Stimulated activated CD4-positive, alpha-beta T cell treated with anti-CD3 and anti-CD28 coated beads, Interleukin-1b, Interleukin-23, amount 100 ng/mL, for 1 hour (primary cell): ENCODE results near the gene DLGAP4.

ENCODE experiments used
- DNase-seq, 2 donors: peaks; one replicate each; pipeline ENCODE4 v3.0.0-alpha.2; 2020; ENCODE audit warnings: low read depth in 2 of 2

Gene DLGAP4

DNA sequence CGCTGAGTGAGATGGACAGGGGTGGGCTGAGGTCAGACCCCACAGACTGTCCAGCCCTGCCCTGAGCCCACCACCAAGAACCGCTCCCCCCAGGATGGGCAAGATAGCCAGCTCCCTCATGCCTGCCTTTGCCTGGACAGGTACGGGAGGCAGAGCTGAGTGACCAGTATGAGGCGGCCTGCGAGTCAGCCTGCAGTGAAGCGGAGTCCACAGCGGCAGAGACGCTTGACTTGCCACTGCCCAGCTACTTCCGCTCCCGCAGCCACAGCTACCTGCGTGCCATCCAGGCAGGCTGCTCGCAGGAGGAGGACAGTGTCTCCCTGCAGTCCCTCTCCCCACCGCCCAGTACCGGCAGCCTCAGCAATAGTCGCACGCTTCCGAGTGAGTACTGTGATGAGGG is 140.4 kb downstream of the DLGAP4 start:
- no peak for DNase-seq

DNA sequence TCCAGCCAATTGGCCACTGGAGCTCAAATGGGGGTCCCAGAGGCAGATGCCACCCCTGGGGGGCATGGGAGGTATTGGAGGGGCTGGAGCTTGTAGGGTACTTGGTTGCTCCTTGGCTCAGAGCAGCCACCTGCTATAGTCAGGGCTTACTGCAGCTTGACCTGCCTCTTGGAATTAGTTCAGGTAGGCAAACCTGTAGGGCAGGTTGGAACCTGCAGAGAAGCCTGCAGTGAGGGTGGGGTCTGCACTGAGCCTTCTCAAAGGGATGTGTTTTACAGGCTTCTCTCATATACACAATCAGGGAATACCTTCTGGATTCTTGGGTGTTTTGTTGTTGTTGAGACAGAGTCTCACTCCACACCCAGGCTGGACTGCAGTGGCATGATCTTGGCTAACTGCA is 141.0 kb downstream of the DLGAP4 start:
- DNase-seq, result no peak

DNA sequence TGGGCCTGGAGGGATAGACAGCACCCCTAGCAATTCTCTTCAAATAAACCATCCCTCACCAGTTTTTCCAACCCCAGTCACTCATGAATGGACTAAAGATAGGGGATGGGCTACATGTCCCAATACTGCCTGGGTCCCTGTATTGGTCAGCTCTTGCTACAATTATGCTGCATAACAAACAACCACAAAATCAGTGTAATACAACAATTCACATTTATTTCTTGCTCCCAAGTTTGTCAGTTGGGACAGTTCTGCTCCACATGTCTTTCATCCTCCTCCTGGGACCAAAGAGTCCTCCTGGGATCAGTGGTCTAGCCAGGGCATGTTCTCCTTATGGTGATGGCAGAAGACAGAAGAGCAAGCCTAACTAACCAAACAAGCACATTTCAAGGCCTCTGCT is 143.5 kb downstream of the DLGAP4 start:
- no peak for DNase-seq

DNA sequence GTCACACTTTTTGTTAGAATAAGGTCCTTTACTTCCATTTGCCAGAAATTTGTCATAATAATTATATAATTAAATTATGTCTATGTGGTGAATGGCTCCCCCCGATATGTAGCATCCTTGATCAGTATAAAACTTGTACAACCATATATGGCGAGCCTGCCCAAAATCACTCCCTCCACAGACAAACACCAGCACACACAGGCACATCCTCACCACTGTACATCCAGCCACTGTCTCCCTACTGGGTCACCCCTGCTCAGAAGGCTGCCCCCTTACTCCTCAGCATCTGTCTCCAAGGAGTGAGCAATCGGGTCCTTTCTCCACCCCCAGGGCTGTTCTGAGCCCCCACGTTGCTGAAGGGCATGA is 148.2 kb downstream of the DLGAP4 start:
- DNase-seq, result no peak

DNA sequence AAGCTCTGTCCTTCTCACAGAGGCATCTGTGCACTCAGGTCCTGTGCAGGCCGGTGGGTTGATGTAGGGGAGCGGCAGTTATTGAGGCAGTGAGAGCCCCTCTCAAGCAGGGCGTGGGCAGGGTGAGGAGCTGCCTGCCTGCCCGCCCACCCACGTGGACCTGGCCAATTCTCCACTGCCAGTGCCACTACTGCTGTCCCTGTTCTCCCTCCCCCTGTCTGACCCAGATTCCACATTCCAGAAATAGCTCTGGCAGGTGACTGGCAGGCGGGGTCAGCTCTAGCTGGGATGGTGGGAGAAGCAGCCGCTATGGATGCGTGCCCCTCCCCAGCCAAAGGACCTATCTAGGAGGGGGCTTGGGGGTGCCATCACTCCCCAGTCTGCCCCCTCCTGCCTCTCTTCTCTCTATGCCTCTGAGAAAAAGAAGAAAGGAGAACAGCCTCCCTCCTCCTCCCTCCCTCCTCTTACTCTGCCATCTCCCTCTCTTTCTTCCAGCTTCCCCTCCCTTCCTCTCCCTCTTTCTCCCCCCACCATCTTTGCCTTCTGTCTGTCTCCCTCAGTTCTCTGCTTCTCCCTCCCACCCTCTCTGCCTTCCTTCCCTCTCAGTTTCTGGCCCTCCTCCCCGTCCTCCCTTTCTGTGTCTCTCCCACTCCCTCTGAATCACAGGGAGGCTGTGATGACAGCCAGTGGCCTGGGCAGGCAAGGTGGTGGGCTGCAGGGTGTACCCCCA is 148.7 kb downstream of the DLGAP4 start:
- DNase-seq, result no peak

DNA sequence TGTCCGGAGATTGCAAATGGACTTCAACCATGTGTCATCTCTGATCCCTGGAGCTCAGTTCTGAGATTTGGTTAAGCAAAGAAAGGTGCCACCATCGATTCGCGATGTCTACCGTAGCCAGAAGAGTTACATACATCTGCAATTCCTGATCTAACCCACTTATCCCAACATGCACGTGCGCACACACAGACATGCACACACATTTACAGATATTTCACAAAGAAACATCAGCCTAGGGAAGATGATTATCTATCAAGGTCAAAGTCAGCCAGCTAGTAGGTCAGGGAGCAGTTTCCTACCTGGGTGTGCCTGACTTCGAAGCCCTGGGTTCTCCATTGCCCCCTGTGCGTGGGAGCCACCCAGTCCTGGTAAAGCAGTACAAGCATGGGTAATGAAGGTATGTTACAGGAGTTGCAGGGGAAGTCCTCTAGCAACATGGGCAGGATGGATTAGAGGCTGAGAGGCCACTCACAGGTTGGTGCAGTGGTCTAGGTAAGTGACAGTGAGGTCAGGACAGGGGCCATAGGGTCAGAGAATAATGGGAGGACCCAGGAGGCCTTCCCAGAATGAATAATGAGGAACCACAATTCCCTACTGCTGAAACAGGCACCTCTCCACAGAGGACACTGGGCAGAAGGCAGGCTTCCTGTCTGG is 150.0 kb downstream of the DLGAP4 start:
- DNase-seq, result no peak

DNA sequence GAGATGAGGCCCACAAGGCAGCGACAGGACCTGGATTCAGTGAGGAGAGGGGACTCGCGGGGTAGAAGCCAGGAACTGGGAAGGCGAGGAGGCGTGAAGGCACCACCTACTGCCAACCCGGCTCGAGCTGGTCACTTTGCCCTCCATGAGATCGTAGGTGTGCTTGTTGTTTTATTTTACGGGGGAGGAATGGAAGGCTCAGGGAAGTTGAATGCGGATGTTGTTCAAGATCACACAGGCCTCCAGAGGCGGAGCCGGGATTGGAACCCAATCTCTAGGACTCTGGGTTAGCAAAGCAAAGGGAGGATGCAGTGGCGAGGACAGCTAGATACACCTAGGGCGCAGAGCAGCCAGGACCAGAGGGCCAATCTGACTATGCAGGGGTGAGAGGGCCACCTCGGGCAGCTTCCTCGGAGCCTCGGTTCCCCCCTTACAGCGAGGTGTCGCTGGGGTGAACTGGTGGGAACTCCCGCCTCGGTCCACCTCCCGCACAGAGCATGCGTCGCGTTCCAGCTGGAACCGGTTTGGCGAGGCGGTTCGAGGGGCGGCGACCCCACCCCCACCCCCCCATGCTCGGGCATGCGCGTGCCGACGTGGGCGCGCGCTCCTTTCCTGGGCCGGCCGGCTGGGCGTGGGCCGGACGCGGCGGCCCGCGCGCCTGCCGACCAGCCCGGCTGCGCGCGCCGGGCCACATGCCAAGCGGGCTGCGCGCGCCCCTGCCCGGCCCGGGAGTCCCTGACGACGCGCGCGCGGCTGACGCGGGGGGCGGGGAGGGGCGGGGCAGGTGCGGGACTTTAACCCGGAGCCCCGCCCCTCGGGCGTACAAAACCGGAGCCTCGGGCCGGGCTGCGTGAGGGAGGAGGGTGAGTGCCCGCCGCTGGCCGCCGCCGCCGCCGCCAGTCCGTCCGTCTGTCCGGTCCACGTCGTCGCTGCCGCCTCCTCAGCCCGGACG is 154.8 kb downstream of the DLGAP4 start:
- DNase-seq, result peak; percentile 82 to 86

DNA sequence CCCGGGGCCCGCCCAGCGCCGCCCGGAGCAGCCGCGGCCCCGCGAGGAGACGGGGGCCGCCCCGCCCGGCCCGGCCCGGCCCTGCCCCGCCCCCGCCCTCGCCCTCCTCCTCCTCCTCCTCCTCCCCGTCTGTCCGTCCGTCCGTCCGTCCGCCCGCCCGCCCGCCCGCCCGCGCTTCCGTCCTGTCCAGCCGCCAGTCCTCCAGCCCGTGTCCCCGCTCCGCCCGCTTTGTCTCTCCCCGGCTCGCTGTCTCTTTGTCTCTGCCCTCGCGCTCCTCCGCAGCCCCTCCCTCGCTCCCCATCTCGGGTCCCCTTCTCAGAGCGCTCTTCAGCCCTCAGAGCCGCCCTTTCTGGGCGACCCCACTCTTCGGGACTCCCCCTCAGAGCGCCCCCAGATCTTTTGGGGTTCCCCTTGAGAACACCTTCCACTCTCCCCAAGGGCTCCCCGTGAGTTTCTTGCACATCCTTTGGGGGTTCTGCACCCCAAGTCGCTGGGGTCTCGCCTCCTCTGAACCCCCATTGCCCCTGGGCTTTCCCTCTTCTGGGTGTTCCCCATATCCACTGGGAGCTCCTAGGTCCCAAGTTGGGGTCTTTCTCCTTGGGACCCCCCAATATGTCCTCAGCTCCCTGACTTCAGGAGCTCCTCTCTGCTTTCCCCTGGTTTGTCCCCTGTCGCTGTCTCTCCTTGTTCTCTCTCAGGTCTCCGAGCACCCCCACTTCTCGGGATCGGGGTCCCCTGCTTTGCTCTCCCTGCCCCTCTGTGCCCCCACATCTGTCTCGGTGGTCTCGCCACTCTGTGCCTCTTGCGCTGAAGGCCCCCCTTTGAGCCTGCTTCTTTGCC is 155.7 kb downstream of the DLGAP4 start:
- DNase-seq, result peak in 1 of 2 donors; percentile 24

DNA sequence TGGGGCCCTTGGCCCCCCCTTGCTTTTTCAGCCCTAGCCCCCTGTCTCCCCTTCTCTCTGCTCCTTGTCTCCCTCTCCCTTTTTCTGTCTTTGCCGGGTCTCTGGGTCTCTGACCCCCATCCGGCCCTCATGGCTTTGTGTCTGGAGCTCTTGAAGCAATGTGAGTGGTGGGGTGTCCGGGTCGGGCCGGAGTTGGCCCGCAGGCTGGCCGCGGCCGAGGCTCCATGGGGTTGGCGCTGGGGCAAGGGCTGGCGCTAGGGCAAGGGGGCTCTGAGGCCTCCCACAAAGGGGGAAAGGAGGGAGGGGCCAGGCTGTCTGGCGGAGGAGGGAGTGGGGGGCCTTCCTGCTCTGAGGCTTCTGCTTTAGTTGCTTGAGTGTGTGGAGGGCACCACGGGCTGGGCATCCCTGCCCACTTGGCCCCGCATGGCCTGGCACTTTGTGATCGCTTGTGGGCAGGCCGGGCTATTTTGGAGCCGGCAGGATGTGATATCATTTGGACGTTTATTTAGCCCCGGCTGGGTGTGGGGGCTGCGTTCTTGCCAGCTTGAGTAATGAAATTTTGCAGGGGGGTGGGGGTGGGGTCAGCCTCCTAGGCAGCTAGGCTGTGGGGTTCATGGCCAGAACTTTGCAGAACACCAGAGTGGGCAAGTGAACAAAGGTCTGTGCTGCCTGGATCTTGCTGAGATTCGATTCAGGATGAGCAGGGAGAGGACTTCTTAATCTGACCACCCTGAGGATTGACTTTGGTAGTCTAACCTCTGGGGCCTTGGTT is 156.5 kb downstream of the DLGAP4 start:
- DNase-seq, result no peak

DNA sequence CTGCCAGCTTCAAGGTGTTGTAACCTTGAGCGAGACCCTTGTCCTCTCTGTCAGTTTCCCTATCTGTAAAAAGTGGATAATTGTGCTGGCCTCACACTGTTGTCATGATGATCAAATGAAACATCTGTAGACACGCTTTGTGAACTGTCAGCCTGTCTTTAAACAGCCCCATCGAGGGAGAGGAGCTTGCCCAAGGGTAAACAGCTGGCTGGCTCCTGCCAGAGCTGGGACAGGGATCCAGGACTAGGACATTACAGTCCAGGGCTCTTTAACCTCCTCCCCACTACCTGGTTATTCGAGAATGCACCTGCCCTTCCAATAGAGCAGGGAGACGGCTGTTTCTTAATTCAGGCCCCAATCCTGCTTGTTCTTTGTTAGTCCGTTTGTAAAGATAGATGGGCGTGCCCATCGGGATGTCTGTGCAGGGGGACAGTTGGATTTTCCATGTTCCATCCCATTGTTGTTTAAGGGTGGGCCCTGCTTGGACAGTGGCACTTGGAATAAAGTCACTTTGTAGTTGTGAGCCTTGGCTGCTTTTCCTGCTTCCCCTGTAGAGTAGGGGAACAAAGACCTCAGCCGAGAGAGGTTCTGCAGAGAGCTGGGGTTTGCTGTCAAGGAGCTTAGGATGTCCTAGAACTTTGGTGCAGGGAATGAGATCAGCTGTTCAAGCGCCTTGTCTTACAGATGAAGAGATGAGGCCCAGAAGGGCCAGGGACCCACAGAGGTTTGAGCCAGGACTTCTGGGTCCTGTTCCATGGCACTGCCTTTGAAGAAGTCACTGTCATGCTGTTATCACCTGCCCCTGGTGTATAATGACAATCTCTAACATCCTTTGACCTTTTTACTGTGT is 157.3 kb downstream of the DLGAP4 start:
- no peak for DNase-seq

DNA sequence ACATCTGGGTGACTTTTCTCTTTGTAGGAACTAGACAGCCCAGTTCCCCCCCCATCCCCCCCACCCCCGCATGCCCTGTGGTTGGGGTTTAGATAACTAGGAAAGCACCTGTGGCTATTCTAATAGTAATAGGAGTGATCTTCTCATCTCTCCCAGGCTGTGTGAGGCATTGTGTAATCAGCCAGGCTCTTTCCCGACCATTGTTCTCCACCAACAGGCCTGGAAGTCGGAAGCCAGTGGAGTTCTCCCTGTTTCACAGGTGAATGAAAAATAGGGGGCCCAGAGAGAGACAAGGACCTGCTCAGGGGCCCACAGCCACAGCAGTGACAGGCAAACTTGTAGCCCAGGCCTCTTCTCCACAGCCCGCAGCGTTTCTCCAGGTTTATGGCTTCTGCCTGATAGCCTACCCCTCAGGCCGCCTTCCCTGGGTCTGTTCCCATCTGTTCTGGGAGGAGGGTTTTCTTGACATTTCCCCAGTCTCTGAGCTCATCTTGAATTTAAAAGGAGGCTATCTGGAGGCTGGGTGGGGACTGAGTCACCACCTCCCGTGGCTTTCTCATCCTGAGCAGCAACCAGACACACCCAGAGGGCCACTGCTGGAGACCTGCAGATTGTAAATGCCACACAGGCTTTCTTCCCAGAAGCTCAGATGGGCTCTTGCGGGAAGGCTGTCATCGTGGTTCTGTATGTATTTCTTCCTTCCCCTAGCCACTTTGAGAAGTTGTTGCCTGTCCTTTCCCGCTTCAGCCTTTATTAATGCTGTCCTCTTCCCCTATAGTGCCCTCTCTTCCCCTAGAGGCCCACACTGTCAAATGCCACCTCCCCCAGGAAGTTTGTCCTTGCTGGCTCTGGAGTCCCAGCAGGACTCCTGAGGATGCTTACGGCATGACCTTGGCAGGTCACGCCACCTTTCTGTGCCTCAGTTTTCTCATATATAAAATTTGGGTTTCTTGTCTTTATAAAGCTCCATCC is 159.3 kb downstream of the DLGAP4 start:
- peak in 1 of 2 donors; percentile 5 for DNase-seq

DNA sequence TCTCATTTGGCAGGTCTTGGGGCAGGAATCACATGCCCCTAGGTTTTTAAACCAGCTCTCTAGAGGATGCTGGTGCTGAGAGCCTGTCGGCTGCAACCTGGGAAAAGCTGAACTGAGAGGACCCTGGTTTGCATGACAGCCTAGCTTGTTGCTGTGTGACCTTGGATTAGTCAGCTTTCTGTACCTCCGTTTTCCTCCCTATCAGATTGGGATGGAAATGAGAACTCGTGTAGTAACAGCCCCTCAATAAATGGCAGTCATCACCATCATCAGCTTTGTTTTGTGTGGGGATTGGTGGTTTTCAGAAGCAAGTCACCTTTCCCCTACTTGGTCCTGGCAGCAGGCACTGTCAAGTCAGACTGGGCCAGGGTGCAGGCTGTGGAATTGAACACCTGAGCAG is 159.9 kb downstream of the DLGAP4 start:
- DNase-seq, result no peak

DNA sequence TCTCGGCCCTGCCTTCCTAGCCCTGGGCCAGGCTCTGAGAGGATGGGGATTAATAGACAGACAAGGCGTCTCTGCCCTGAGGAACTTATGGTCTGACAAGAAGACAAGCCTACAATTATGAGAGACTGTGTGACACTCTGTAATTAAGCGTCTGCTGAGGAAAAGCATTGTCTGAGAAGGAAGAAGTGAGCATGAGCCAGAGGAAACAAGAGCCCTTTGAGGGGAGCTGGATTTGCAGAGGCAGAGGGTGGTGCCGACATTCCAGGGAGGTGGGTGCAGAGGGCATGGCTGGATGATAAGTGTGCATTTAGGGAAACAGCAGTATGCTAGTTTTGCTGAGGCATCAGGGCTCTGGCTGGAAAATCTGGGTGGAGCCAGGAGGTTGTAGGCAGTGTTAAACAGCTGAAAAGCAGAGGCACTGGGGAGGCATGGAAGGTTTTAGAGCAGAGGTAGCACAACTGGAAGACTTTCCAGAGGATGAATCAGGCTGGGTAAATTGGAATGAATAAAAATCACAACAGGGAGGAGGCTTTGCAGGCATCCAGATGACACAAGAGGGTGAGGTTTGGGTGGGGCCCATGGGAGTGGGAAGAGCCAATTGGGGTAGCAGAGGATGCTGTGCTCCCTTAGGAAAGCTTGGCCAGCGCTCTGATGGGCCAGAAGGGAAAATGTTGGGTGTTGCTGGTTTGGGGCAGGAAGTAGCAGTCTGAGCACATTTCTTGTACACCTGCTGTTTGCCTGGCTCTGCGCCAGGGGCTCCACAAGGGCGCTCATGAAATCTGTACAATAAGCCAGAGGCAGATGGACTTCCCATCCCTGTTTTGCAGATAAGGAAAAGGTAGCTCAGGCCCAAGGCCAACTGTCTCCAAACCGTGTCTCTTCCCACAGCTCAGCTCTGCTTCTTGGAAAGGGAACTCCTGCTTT is 161.2 kb downstream of the DLGAP4 start:
- no peak for DNase-seq

DNA sequence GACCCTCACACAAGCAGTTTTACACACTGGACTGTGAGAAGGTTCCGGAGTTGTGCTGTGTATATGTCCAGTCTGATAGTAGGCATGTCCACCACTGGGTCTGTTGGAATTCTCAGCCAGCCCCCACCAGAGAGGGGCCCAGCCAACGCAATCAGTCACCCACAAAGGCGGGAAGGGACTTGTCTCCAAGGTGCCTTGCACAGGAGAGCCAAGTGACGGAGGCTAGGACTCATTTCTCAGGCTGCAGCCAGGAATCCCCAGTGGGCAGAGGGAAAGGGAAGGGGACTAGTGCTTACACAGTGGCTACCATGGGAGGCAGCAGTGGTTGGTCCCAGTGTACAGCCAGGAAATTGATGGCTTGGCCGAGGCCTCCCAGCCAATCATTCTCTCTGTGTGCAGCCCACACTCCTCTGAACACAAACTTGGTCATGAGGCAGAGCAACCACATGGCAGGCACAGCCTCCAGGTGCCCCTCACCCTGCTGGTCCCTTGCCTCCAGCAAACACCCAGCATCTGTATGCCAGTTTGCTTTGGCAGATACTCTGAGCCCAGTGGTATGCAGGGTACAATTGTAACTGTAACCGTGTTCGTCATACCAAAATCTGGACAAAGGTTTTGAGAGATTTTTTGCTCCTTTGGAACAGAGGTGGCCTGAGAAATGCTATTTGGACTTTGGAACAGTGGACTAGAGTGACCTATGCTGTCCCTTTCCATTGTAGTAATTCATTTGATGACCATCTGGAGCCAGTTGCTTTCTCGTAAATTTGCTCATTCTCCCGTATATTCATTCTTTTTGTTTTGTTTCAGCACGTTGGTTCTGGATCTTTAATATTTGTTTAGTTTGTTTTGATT is 162.2 kb downstream of the DLGAP4 start:
- DNase-seq, result no peak

DNA sequence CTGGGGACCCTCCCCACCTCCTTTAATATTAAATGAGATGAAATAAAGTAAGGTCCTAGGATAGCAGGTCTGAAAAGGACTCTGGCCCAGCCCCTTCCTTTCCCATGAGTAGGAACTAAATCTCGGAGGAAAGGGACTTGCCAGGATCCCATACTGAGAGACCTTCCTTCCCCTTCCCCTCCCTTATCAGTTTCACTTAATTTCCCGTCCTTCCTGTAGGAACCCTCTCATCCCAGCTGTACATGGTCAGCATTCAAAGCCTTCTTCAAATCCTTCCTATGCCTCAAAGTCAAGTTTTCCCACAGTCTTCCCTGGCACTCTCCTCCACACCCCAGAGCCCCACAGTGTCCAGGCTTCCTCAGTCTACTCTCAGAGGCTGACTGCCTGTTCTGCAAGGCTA is 163.8 kb downstream of the DLGAP4 start:
- DNase-seq, result no peak

DNA sequence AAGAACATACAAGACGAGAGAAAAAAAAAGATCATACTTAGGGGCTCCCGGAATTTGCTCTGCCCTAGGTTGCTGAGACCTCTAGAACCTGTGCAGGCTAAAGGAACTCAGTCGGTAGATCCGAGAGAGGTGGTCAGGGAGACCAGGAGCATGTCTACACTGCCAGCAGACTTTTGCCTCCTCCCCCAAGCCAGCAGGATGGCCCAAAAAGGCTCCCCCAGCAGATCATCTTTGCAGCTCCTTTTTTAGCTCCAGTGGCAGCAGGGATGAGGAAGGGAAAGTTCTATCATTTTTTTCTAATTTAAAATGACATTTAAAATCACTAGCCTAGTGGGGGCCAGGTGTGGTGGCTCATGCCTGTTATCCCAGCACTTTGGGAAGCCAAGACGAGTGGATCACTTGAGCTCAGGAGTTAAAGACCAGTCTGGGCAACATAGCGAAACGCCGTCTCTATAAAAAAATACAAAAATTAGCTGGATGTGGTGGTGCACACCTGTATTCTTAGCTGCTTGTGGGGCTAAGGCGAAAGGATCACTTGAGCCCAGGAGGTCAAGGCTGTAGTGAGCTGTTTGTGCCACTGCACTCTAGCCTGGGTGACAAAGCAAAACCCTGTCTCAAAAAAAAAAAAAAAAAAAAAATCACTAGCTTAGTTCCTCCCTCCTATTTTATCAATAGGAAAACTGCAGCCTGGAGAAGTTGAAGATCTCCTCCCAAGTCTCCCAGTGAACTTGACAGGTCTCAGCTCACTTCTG is 165.9 kb downstream of the DLGAP4 start:
- no peak for DNase-seq
